SK-N-SH treated with all-trans-retinoic acid at 6 μM for 48 hours (cell line): ENCODE results near the gene FSIP1.

ENCODE experiments used
- PPARA ChIP-seq: fragments of 250-450 bp; sonication (Bioruptor Pico); IDR thresholded peaks from 2 replicates; pipeline ENCODE4 v1.5.0; 2020; ENCODE audit warnings: mild to moderate bottlenecking, borderline replicate concordance
- RARB ChIP-seq: fragments of 250-450 bp; sonication (Bioruptor Pico); IDR thresholded peaks from 2 replicates; pipeline ENCODE4 v1.8.0; 2021; ENCODE audit warnings: mild to moderate bottlenecking, moderate library complexity
- TOX ChIP-seq: fragments of 250-450 bp; sonication (Bioruptor Pico); IDR thresholded peaks from 2 replicates; pipeline ENCODE4 v1.8.0; 2021; ENCODE audit warnings: mild to moderate bottlenecking, moderate library complexity, borderline replicate concordance

GRCh38 chr15:39786447-39787056, 3.9 kb upstream of the FSIP1 start:
- TF ChIP-seq PPARA (no peak), RARB (CRISPR knock-in tag) (no peak), TOX (CRISPR knock-in tag) (no peak)
